Psoas muscle (tissue), 8 donors: Measurements from ENCODE around the gene CLSTN2. TPM values are rescaled to one million over a fixed set of nuclear protein-coding genes. Genes with fewer than 3 reads are reported as not detected.

Experiments used
- ATAC-seq, 4 donors: fragments of 200-7000 bp; cut with Tn5 transposase; one replicate each; pipeline ENCODE4 v1.9.1; 2020; ENCODE audit warnings: moderate library complexity in 3 of 4, mild to moderate bottlenecking in 2 of 4
- DNase-seq, 2 donors: peaks; one replicate each; pipeline ENCODE4 v3.0.0-alpha.2; 2020
- H3K27ac ChIP-seq: fragments of 200-600 bp; one replicate; pipeline ENCODE4 v1.8.0; 2022
- H3K27me3 ChIP-seq, 3 donors: fragments of 200-600 bp in 1 of 3; one replicate each; pipeline versions ENCODE4 v1.6.1 to v1.8.0; 2013 to 2022; ENCODE audit warnings: low read length in 2 of 3, mild to moderate bottlenecking in 2 of 3, moderate library complexity in 1 of 3; ENCODE audit not compliant: insufficient read depth in 3 of 3
- H3K36me3 ChIP-seq, 2 donors: fragments of 200-600 bp in 1 of 2; one replicate each; pipeline versions ENCODE4 v1.6.1 to v1.8.0; 2013 to 2022; ENCODE audit warnings: low read depth in 1 of 2, mild to moderate bottlenecking in 1 of 2, moderate library complexity in 1 of 2; ENCODE audit not compliant: insufficient read depth in 1 of 2
- H3K4me1 ChIP-seq: fragments of 200-600 bp; one replicate; pipeline ENCODE4 v1.8.0; 2022
- H3K4me3 ChIP-seq: fragments of 200-600 bp; one replicate; pipeline ENCODE4 v1.8.0; 2022; ENCODE audit warnings: mild to moderate bottlenecking
- H3K9me3 ChIP-seq: fragments of 200-600 bp; one replicate; pipeline ENCODE4 v1.8.0; 2022
- CTCF ChIP-seq: fragments of 200-600 bp; IDR thresholded peaks from one replicate; pipeline ENCODE4 v1.8.0; 2022; ENCODE audit warnings: antibody characterized with exemption
- WGBS, 3 donors: extraction: QIAGEN DNeasy Blood & Tissue Kit; methylation state at CpG; one replicate each; pipeline versions ENCODE4 v1.1.6 to v1.1.7; 2013; 5-methylcytosine and 5-hydroxymethylcytosine counted together
- intact Hi-C, 2 donors: fragments of 100-400 bp; cut with DNase I; formaldehyde crosslinking; loops; one replicate each; pipeline versions ENCODE4 v1.11.0 to v1.14.2; 2022
- polyA plus RNA-seq, 3 donors: library from polyadenylated mRNA; stranded (reverse); fragments of 200-250 nt; gene quantifications; one replicate each; pipeline ENCODE4 v1.2.3, GENCODE V29; 2013
- total RNA-seq, 4 donors: library from RNA; stranded (reverse); fragmentation: NEBNext Ultra II Directional in 2 of 4; extraction: Animal tissue kit (Norgen Biotek cat#: 25700) in 2 of 4; gene quantifications; one replicate each; pipeline versions ENCODE4 v1.2.1 to v1.2.4, GENCODE V29; 2021 to 2023
- donor health status: healthy with polysubstance abuse.
- donor health status: DM: no; HTN: no; CAD: no; lungs with moderate emphysema.
- donor health status: Bipolar disorder and iron deficiency.
- donor health status: healthy.
- donor health status: DM: yes; HTN: yes; CAD: no.
- donor health status: DM: no; HTN: no; CAD: no.
- donor health status: DM: no; HTN: no; CAD: no.
- donor health status: DM: yes; HTN: yes; CAD: no.

Gene CLSTN2
- total and polyA plus RNA-seq, 7 donors = 0.24 to 5.0 (median 1.5) TPM

DNA sequence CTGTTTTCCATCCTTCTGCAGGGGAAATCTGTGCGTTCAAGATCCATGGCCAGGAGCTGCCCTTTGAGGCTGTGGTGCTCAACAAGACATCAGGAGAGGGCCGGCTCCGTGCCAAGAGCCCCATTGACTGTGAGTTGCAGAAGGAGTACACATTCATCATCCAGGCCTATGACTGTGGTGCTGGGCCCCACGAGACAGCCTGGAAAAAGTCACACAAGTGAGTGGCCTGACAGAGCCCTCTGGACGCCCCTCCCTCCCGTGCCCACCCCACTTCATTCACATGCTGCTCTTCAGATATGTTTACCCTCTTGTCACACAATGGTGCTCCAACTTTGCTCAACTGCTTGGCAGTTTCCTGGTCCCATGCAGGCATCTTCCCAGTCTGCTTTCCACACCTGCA is 468.6 kb downstream of the CLSTN2 start:
- Histone ChIP-seq H3K4me1 (no peaks in the 10 kb centered on the region), H3K36me3 (no peaks in the 10 kb centered on the region), H3K27ac (no peak overlapping the region), H3K4me3 (no peak overlapping the region), H3K27me3 (no peaks in the 10 kb centered on the region), H3K9me3 (no peaks in the 10 kb centered on the region)
- no peak for TF ChIP-seq CTCF
- ATAC-seq (no peak), DNase-seq (no peak)
- 89 to 97% (median 91%) methylated on average over 6 of the region's 6 CpGs for WGBS, 3 donors
- intact Hi-C loops = no loop called here

GRCh38 chr3:140406655-140407054 is 471.7 kb downstream of the CLSTN2 start:
- DNase-seq (no peak), ATAC-seq (no peak)
- Histone ChIP-seq H3K4me3 (no peak overlapping the region), H3K36me3 (no peaks in the 10 kb centered on the region), H3K4me1 (no peaks in the 10 kb centered on the region), H3K9me3 (peaks cover 2% of the 10 kb centered on the region), H3K27ac (no peak overlapping the region), H3K27me3 (no peaks in the 10 kb centered on the region)
- intact Hi-C loops = no loop called here
- no peak for TF ChIP-seq CTCF

- intact Hi-C loops = no loop called here
- Histone ChIP-seq H3K9me3 (peaks cover 2% of the 10 kb centered on the region), H3K27me3 (no peaks in the 10 kb centered on the region), H3K27ac (no peak overlapping the region), H3K4me3 (no peak overlapping the region), H3K36me3 (no peaks in the 10 kb centered on the region), H3K4me1 (no peaks in the 10 kb centered on the region)
- ATAC-seq (no peak), DNase-seq (no peak)
- no peak for TF ChIP-seq CTCF
- WGBS, 3 donors = 87 to 92% (median 91%) methylated on average over 3 of the region's 3 CpGs
These were observed 473.3 kb downstream of the CLSTN2 start for GRCh38 chr3:140408252-140408651.

DNA sequence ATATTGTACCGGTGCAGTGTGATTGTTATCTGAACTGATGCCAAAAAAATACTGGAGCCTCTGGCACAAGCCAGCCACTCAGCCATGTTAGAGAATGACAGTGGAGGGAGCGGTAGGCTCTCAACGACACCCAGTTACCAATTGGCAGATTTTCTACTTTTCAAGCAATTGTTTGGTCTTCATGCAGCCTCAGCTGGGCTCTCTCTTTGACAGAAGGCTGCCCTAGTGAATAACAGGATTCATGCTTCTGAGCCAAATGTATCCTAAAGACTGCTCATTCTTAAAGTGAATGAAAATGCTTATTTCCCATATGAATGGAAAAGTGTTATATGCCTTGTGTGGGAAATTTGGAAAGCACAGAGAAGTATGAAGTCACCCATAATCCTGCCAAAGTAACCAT is 481.7 kb downstream of the CLSTN2 start:
- H3K4me3 ChIP-seq = no peak overlapping the region

More for the DNA sequence above, 481.7 kb downstream of the CLSTN2 start:
- ATAC-seq (no peak), DNase-seq (no peak)
- H3K36me3 ChIP-seq = no peaks in the 10 kb centered on the region
- H3K27ac ChIP-seq = no peak overlapping the region
- peaks cover 10% of the 10 kb centered on the region for H3K4me1 ChIP-seq
- no peaks in the 10 kb centered on the region for H3K9me3 ChIP-seq
- WGBS, 3 donors = 38 to 47% (median 38%) methylated on average over 3 of the region's 3 CpGs
- no peak for TF ChIP-seq CTCF
- intact Hi-C loops = no loop called here
- H3K27me3 ChIP-seq = no peaks in the 10 kb centered on the region
